Breast epithelium (tissue), 4 donors: ENCODE measurements around the gene DLX6. TPM values are rescaled to one million over a fixed set of nuclear protein-coding genes. Genes with fewer than 3 reads are reported as not detected.

Experiments used
- DNase-seq, 2 donors: peaks; one replicate each; pipeline ENCODE4 v3.0.0-alpha.2; 2019; ENCODE audit warnings: low spot score in 2 of 2
- H3K27ac ChIP-seq, 2 donors: fragments of 200-600 bp; sonication (generic) in 1 of 2; one replicate each; pipeline ENCODE4 v1.5.1; 2016 to 2019; ENCODE audit warnings: mild to moderate bottlenecking in 1 of 2
- H3K27me3 ChIP-seq, 2 donors: fragments of 200-600 bp; sonication (generic) in 1 of 2; one replicate each; pipeline versions ENCODE4 v1.5.1 to v1.6.0; 2017 to 2019; ENCODE audit warnings: control low read depth in 1 of 2, mild to moderate bottlenecking in 1 of 2
- H3K36me3 ChIP-seq: fragments of 200-600 bp; one replicate; pipeline ENCODE4 v1.5.1; 2019
- H3K4me1 ChIP-seq, 2 donors: fragments of 200-600 bp; sonication (generic); one replicate each; pipeline ENCODE4 v1.5.1; 2016 to 2019; ENCODE audit warnings: control low read depth in 1 of 2
- H3K4me3 ChIP-seq, 3 donors: fragments of 200-600 bp; sonication (generic); 1 replicate in 2 of 3; 2 replicates in 1 of 3; pipeline ENCODE4 v1.5.1; 2016 to 2019; ENCODE audit warnings: mild to moderate bottlenecking in 3 of 3, moderate library complexity in 2 of 3
- H3K9me3 ChIP-seq, 2 donors: fragments of 200-600 bp; sonication (generic) in 1 of 2; one replicate each; pipeline ENCODE4 v1.5.1; 2016 to 2019; ENCODE audit warnings: control low read depth in 1 of 2
- POLR2A ChIP-seq: fragments of 450-650 bp; IDR thresholded peaks from one replicate; pipeline ENCODE4 v1.6.1; 2016; ENCODE audit warnings: antibody characterized with exemption, mild to moderate bottlenecking, moderate library complexity
- POLR2AphosphoS5 ChIP-seq, 3 donors: sonication (generic); formaldehyde crosslinking; IDR thresholded peaks; one replicate each; pipeline ENCODE4 v1.6.1; 2017; ENCODE audit warnings: antibody characterized with exemption in 3 of 3
- intact Hi-C: fragments of 100-400 bp; cut with DNase I; formaldehyde crosslinking; loops from one replicate; pipeline ENCODE4 v1.15.1; 2023; ENCODE audit warnings: low total_unique reads
- total RNA-seq, 3 donors: library from RNA; depleted of rRNA; stranded (reverse); fragments of >200 nt; gene quantifications; one replicate each; pipeline ENCODE4 v1.1.0, GENCODE V29; 2016
- TF ChIP-seq, protein P1 (sequence below), 3 donors: fragments of 450-650 bp; IDR thresholded peaks; one replicate each; pipeline ENCODE4 v1.5.1; 2016 to 2017; ENCODE audit warnings: antibody characterized with exemption in 3 of 3, mild to moderate bottlenecking in 3 of 3, moderate library complexity in 3 of 3

Gene DLX6
- total RNA-seq, 3 donors from 2014 or later, result under 0.01 TPM; not detected in 2

DNA sequence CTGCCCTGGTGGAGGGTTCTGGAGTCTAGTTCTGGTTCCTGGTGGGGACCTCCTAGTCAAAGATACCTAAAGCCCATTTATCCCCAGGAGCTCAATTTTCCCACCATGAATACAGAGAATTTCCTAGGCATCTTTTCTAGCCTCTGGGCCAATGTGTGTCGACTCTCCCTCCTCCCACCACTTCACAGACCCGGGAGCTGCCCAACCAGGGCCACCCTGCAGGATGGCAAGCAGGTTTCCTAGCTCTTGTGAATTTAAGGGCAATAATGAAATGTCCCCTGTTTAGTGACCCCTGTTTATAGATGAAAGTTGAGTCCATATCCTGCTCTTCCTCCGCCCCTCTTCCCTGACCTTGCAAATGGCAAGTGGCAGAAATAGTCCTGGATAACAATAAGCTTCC lies 9.9 kb downstream of the DLX6 start:
- H3K27me3 ChIP-seq, result peaks cover 0 to 100% of the 10 kb centered on the region in 2 donors
- no peaks in the 10 kb centered on the region for H3K36me3 ChIP-seq
- TF ChIP-seq, protein P1, sequence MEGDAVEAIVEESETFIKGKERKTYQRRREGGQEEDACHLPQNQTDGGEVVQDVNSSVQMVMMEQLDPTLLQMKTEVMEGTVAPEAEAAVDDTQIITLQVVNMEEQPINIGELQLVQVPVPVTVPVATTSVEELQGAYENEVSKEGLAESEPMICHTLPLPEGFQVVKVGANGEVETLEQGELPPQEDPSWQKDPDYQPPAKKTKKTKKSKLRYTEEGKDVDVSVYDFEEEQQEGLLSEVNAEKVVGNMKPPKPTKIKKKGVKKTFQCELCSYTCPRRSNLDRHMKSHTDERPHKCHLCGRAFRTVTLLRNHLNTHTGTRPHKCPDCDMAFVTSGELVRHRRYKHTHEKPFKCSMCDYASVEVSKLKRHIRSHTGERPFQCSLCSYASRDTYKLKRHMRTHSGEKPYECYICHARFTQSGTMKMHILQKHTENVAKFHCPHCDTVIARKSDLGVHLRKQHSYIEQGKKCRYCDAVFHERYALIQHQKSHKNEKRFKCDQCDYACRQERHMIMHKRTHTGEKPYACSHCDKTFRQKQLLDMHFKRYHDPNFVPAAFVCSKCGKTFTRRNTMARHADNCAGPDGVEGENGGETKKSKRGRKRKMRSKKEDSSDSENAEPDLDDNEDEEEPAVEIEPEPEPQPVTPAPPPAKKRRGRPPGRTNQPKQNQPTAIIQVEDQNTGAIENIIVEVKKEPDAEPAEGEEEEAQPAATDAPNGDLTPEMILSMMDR (IDR thresholded peaks at IDR 0.05), result no peak
- TF ChIP-seq POLR2AphosphoS5 (IDR thresholded peaks at IDR 0.05), result no peak
- TF ChIP-seq POLR2A, result no peak

DNA sequence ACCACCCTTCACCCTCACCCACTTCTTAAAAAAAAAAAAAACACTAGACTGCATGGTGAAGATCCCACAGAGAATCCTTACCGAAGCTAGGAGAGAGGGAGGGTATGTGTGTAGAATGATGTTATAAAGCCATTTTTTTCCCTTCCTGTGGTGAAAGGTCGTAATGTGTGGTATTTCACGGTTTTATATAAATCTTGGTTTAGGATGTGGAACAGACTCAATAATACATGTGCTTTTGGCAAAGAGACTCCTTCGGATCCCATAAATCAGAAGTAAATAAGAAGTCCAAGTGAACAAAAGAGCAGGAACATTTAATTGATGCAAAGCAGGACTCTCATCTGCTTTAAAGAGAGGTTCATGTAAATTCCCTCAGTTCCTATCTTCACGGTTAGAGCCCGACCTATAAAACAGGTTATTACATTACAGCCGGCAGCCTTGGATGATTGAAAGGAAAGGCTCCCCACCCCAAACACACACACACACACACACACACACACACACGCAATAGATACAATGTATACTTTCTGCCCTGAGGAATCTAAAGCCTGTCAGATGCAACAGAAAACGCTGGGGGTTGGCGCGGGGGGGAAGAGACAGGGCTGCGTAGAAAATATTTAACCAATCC lies 10.5 kb downstream of the DLX6 start:
- peaks cover 0 to 100% of the 10 kb centered on the region in 2 donors for H3K27me3 ChIP-seq
- H3K4me3 ChIP-seq, result peak overlapping the region in 1 of 3 donors; percentile 46
- H3K27ac ChIP-seq, result no peak overlapping the region
- intact Hi-C loops, result no loop called here
- no peak for TF ChIP-seq POLR2AphosphoS5 (IDR thresholded peaks at IDR 0.05)
- TF ChIP-seq, protein P1 (IDR thresholded peaks at IDR 0.05), result no peak
- no peak for TF ChIP-seq POLR2A
- no peaks in the 10 kb centered on the region for H3K9me3 ChIP-seq
- H3K4me1 ChIP-seq, result no peaks in the 10 kb centered on the region
- no peak for DNase-seq
- no peaks in the 10 kb centered on the region for H3K36me3 ChIP-seq

More for the DNA sequence above, 9.9 kb downstream of the DLX6 start:
- DNase-seq, result no peak
- Histone ChIP-seq H3K4me1 (no peaks in the 10 kb centered on the region), H3K27ac (no peak overlapping the region), H3K4me3 (no peak overlapping the region), H3K9me3 (no peaks in the 10 kb centered on the region)
- intact Hi-C loops, result no loop called here

DNA sequence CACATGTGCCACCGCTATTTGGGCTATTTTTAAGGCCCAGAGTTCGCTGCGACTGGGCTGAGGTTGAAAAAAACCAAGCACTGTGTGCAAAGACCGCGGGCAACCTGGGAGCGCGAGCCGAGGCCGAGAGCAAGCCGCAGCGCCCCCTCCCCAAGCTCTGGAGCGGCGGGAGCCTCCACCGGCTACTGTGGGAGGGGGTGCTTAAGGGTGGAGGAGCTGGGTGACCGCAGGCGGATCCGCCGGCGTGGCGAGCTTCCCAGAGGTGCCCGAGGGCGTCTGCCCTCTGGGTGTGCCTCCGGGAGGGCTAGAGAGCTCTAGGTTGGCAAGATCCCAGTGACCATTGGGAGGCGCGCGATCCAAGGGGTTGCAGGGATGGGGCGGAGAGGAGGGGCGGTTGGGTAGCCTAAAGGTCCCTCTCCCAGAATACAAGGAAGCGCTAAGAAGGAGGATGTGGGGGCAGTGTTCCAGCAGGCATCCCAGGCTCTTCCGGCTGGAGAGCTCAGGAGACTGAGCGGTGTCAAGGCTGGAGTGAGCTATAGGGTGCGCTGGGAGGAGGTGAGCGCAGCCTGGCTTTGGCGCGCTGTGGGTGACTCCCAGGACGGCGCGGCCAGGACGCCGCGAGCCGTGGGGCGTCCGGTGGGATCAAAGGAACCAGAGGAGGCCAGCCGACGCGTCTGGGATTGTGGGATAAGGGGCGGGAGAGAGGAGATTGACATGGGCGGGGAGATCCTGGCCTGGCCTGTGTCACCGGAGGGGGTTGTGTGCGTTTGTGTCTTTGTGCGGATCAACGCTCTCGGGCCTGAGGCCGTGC lies 11.2 kb downstream of the DLX6 start:
- Histone ChIP-seq H3K27me3 (peaks cover 0 to 100% of the 10 kb centered on the region in 2 donors), H3K27ac (peak overlapping the region in 1 of 2 donors; percentile 7), H3K4me3 (peak overlapping the region in 1 of 3 donors; percentile 46), H3K4me1 (no peaks in the 10 kb centered on the region), H3K36me3 (no peaks in the 10 kb centered on the region), H3K9me3 (no peaks in the 10 kb centered on the region)
- intact Hi-C loops, result no loop called here
- TF ChIP-seq, protein P1 (IDR thresholded peaks at IDR 0.05), result no peak
- TF ChIP-seq POLR2A (no peak), POLR2AphosphoS5 (IDR thresholded peaks at IDR 0.05) (no peak)
- no peak for DNase-seq

DNA sequence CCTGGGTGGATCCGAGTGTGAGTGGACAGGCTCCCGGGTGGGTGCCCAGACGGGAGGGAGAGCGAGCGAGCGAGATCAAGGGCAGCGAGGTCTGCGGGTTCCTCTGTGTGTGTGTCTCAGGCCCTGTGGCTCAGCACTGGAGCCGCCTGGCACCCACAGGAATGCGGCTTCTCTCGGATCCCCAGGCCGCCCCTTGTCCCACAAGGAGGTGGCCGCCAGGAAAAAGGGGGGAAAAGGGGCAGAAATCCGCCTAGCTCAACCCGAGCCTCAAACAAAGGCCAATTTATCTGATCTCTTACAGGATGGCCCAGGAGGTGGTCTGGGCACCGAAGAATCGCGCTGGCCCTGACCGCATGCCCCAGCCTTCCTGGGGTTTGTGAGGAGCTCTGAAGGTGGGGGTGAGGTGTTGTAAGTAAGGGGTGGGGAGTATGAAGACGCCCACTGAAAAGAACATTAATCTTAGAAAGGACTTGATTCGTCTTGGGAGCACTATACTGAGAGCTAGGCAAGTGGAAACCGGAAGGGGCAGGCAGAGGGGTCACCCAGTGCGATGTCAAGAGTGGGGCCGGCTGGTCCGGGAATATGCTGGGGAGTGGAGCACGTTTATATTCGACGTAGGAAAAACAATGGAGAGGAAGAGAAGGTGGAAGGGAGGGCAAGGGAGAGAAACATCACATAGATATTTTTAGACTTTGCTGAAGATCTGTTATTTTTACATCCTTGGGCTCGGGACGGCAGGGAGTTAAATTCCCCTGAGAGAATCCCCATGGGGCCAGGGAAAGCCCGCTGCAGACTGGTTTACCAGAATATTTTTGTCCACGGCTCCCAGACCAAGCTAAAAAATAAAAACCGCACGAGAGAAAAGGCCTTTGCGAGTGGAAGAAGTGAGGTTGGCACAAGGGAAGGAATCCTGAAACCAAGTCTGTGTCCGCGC lies 12.1 kb downstream of the DLX6 start:
- Histone ChIP-seq H3K27ac (peak overlapping the region in 1 of 2 donors; percentile 7), H3K36me3 (no peaks in the 10 kb centered on the region), H3K4me3 (peak overlapping the region in 1 of 3 donors; percentile 46), H3K9me3 (no peaks in the 10 kb centered on the region), H3K27me3 (peaks cover 0 to 100% of the 10 kb centered on the region in 2 donors), H3K4me1 (no peaks in the 10 kb centered on the region)
- TF ChIP-seq, protein P1 (IDR thresholded peaks at IDR 0.05), result no peak
- TF ChIP-seq POLR2AphosphoS5 (IDR thresholded peaks at IDR 0.05), result no peak
- no peak for TF ChIP-seq POLR2A
- intact Hi-C loops, result no loop called here
- DNase-seq, result no peak
